DOHH2 (cell line): ENCODE measurements around the gene CARS2.
"Not testable (repeated sequence)": the region's sequence is repeated elsewhere in the genome, so short reads cannot be mapped to it uniquely, and the experiment has no call there.

Experiments used
- H3F3A ChIP-seq: fragments of 200-600 bp; sonication (generic), shearing (Covaris generic); 2 replicates; pipeline ENCODE4 v1.6.0; 2016; ENCODE audit warnings: antibody characterized with exemption, mild to moderate bottlenecking; ENCODE audit not compliant: control insufficient read depth, insufficient read depth
- H3K27ac ChIP-seq: fragments of 200-600 bp; sonication (generic); 2 replicates; pipeline ENCODE4 v1.5.1; 2014; ENCODE audit warnings: low read depth, mild to moderate bottlenecking, low read length, moderate library complexity
- H3K27me3 ChIP-seq: fragments of 200-600 bp; sonication (generic); 2 replicates; pipeline ENCODE4 v1.6.1; 2014; ENCODE audit warnings: mild to moderate bottlenecking, low read length, mixed read lengths; ENCODE audit not compliant: control insufficient read depth
- H3K36me3 ChIP-seq: fragments of 200-600 bp; sonication (generic); 2 replicates; pipeline ENCODE4 v1.6.1; 2014; ENCODE audit warnings: mild to moderate bottlenecking, low read length, moderate library complexity, mixed read lengths; ENCODE audit not compliant: control insufficient read depth
- H3K4me1 ChIP-seq: fragments of 200-600 bp; sonication (generic); 2 replicates; pipeline ENCODE4 v1.6.1; 2014; ENCODE audit warnings: mild to moderate bottlenecking, low read length, mixed read lengths; ENCODE audit not compliant: control insufficient read depth
- H3K4me2 ChIP-seq: fragments of 200-600 bp; sonication (generic); 2 replicates; pipeline ENCODE4 v1.6.0; 2014; ENCODE audit warnings: mild to moderate bottlenecking, low read length, moderate library complexity
- H3K4me3 ChIP-seq: fragments of 200-600 bp; sonication (generic); 2 replicates; pipeline ENCODE4 v1.5.1; 2014; ENCODE audit warnings: mild to moderate bottlenecking, low read length, mixed read lengths
- H3K79me2 ChIP-seq: fragments of 200-600 bp; sonication (generic); 2 replicates; pipeline ENCODE4 v1.6.1; 2014; ENCODE audit warnings: mild to moderate bottlenecking, low read length, mixed read lengths; ENCODE audit not compliant: control insufficient read depth
- H3K9me2 ChIP-seq: fragments of 200-600 bp; sonication (generic); replicated peaks from 2 replicates; pipeline ENCODE4 v1.6.1; 2014; ENCODE audit warnings: mild to moderate bottlenecking, low read length, mixed read lengths; ENCODE audit not compliant: control insufficient read depth
- H3K9me3 ChIP-seq: fragments of 200-600 bp; sonication (generic); 2 replicates; pipeline ENCODE4 v1.6.1; 2014; ENCODE audit warnings: antibody characterized with exemption, low read length, mixed read lengths; ENCODE audit not compliant: control insufficient read depth, insufficient read depth
- H4K20me1 ChIP-seq: fragments of 200-600 bp; sonication (generic); 2 replicates; pipeline ENCODE4 v1.6.0; 2014; ENCODE audit warnings: low read depth, mild to moderate bottlenecking, antibody characterized with exemption, low read length, moderate library complexity; ENCODE audit not compliant: control insufficient read depth, insufficient read depth
- EZH2phosphoT487 ChIP-seq: fragments of 200-600 bp; sonication (generic); IDR thresholded peaks from 2 replicates; pipeline ENCODE4 v1.6.1; 2017; ENCODE audit warnings: borderline replicate concordance, mild to moderate bottlenecking, antibody characterized with exemption, low read length, moderate library complexity, mixed read lengths
- TF ChIP-seq, protein P1 (sequence below): fragments of 200-600 bp; sonication (generic); IDR thresholded peaks from one replicate; pipeline ENCODE4 v1.5.1; 2014; ENCODE audit warnings: antibody characterized with exemption, mild to moderate bottlenecking, low read depth, low read length; ENCODE audit not compliant: poor library complexity, severe bottlenecking

The CARS2 gene

DNA sequence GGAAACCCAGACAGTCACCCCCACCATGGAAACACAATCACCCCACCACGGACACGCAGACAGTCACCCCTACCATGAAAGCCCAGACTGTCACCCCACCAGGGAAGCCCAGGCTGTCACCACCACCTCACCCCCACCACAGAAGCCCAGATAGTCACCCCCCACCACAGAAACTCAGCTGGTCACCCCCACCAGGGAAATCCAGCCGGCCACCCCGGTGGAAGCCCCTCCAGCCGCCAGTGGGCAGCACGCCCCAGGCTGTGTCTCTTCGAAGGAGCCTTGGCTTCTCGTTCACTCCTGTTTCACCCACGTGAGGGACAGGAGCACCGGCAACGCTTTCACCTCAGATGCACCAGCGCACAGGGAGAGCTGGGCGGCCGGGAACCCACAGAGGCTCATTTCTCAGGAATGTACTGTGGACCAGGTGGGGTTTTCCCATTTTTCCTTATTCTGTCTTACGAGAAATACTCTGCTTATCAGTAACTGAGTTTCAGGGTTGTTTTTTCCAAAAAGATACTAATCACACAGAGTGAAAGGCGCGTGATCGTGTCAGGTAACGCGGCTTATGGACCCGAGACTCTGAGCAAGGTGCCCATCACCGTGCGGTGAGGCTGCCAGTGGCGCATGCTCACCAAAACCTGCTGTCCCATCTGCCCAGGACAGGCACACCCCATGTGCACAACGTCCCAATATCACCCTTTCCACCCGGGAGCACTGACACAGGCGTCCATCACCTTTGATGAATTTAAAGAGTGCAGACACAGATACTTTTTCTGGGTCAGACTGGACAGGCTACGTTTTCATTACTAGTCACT is 28.0 kb downstream of the CARS2 start:
- Histone ChIP-seq H3K4me2 (no peak overlapping the region), H4K20me1 (no peaks in the 10 kb centered on the region), H3F3A (peaks cover 13% of the 10 kb centered on the region), H3K4me3 (no peak overlapping the region), H3K9me3 (no peaks in the 10 kb centered on the region), H3K79me2 (peaks cover 12% of the 10 kb centered on the region), H3K27ac (no peak overlapping the region), H3K4me1 (peaks cover 34% of the 10 kb centered on the region), H3K27me3 (no peaks in the 10 kb centered on the region), H3K36me3 (peaks cover 52% of the 10 kb centered on the region), H3K9me2 (no peaks in the 10 kb centered on the region)
- TF ChIP-seq EZH2phosphoT487: no peak
- TF ChIP-seq, protein P1, sequence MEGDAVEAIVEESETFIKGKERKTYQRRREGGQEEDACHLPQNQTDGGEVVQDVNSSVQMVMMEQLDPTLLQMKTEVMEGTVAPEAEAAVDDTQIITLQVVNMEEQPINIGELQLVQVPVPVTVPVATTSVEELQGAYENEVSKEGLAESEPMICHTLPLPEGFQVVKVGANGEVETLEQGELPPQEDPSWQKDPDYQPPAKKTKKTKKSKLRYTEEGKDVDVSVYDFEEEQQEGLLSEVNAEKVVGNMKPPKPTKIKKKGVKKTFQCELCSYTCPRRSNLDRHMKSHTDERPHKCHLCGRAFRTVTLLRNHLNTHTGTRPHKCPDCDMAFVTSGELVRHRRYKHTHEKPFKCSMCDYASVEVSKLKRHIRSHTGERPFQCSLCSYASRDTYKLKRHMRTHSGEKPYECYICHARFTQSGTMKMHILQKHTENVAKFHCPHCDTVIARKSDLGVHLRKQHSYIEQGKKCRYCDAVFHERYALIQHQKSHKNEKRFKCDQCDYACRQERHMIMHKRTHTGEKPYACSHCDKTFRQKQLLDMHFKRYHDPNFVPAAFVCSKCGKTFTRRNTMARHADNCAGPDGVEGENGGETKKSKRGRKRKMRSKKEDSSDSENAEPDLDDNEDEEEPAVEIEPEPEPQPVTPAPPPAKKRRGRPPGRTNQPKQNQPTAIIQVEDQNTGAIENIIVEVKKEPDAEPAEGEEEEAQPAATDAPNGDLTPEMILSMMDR: no peak

DNA sequence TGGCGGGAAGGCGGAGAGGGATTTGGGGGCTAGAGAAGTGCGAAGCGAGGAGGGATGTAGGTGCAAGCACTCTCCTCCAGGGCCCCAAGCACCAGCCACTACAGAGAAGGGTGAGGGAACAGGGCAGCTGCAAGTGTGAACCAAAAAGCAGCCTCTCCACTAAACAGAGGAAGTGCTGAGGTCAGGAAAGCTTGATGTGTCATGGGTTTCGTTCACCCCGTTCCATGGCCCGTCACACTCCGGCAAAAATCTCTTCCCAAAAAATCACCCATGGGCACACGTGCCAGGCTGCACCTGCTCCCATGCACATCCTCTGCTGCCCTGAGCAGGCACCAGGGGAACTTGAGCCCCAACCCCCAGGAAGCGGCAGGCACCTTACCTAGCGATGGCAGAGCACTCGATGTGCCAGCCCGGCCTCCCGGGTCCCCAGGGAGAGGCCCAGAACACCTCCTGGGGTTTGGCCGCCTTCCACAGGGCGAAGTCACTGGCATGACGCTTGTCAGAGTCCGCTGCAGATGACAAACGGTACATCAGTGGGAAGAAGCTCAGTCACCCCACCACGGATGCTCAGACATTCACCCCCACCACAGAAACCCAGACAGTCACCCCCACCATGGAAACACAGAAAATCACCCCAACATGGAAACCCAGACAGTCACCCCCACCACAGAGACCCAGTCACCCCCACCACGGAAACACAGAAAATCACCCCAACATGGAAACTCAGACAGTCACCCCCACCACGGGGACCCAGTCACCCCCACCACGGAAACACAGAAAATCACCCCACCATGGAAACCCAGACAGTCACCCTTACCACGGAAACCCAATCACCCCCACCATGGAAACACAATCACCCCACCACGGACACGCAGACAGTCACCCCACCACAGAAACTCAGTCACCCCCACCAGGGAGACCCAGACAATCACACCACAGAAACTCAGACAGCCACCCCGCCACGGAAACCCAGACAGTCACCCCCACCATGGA is 29.0 kb downstream of the CARS2 start:
- Histone ChIP-seq H3K4me3 (peak overlapping the region; percentile 70), H3K79me2 (peaks cover 12% of the 10 kb centered on the region), H3K4me2 (peak overlapping the region; percentile 91), H3K9me3 (no peaks in the 10 kb centered on the region), H3K27me3 (no peaks in the 10 kb centered on the region), H4K20me1 (no peaks in the 10 kb centered on the region), H3F3A (peaks cover 13% of the 10 kb centered on the region), H3K27ac (peak overlapping the region; percentile 93), H3K4me1 (peaks cover 34% of the 10 kb centered on the region), H3K9me2 (no peaks in the 10 kb centered on the region), H3K36me3 (peaks cover 45% of the 10 kb centered on the region)
- TF ChIP-seq EZH2phosphoT487: no peak
- TF ChIP-seq, protein P1: peak; percentile 14

DNA sequence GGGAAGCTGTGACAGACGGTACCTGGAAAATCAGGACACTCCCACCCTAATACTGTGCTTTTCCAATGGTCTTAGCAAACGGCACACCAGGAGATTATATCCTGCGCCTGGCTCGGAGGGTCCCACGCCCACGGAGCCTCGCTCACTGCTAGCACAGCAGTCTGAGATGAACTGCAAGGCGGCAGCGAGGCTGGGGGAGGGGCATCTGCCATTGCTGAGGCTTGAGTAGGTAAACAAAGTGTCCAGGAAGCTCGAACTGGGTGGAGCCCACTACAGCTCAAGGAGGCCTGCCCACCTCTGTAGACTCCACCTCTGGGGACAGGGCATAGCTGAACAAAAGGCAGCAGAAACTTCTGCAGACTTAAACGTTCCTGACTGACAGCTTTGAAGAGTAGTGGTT is 36.1 kb downstream of the CARS2 start:
- H3K27me3 ChIP-seq, H3K27ac ChIP-seq, H3K9me2 ChIP-seq, H3K79me2 ChIP-seq, H3K4me2 ChIP-seq, H3F3A ChIP-seq, H3K4me3 ChIP-seq, H3K9me3 ChIP-seq, H4K20me1 ChIP-seq, H3K4me1 ChIP-seq: not testable (repeated sequence)
- H3K36me3 ChIP-seq: peaks cover 47% of the 10 kb centered on the region
